Stimulated activated CD8-positive, alpha-beta memory T cell treated with anti-CD3 and anti-CD28 coated beads, Interleukin-2, amount 100 ng/mL, for 48 hours (primary cell): ENCODE data around the gene ABCC1.
"Not testable (repeated sequence)": the region's sequence is repeated elsewhere in the genome, so short reads cannot be mapped to it uniquely, and the experiment has no call there.

Experiments
- DNase-seq, 2 donors: peaks; one replicate each; pipeline ENCODE4 v3.0.0-alpha.2; 2020; ENCODE audit warnings: low read depth in 2 of 2

ABCC1 gene

DNA sequence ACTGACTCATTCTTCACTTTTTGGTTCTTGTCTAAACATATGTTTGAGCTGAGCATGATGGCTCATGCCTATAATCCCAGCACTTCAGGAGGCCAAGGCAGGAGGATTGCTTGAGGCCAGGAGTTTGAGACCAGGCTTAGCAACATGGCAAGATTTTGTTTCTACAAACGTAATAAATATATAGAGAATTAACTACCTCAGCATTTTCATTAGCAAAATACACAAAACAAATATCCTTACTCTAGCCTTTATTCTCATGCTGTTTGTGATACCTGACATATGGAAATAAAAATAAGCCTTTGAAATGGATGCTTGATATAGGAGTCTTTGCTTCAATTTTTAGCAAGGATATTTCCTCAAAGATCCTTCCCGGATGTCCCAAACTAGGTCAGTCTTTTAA is 132.8 kb downstream of the ABCC1 start:
- DNase-seq, result no peak

DNA sequence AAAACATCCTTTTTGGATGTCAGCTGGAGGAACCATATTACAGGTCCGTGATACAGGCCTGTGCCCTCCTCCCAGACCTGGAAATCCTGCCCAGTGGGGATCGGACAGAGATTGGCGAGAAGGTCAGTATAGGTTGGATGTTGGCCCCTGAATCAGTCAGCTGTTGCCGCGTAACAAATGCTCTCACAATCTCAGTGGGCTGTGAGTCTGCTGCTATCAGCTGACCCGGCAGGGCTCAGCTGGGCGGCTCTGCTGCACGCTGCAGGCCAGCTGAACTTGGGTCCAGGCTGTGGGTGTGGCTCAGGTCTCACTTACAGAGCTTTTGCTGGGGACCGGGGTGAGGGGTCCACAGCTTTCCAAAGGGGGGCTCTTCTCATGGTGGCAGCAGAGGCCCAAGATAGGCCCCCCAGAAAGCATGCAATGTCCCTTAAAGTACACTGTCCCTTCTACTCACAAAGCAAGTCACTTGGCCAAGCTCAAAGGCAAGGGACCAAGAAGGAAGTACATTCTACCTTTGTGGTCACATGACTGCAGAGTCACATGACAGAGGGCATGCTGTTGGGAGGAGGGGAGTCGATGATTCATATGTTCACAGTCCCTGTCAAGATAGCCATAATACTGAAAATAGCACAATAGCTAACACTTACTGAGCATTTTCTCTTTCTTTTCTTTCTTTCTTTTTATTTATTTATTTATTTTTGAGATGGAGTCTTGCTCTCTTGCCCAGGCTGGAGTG is 134.2 kb downstream of the ABCC1 start:
- DNase-seq, result no peak

DNA sequence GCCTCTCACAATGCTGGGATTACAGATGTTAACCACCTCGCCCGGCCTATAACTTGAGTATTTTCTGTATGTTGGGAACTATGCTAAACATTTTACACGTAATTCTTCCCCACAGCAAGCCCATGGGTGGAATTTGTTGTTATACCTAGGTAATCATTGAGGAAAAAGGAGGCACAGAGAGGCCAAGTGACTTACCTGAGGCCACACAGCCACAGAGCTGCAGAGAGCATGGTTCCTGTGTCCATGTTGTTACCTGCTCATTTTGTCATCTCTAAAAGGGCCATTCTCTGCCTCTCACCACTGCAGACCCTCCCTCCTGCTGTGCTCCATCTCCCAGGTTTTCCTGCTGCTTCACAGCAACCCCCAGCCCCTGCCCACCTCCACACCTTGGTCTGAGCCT is 135.5 kb downstream of the ABCC1 start:
- DNase-seq, result no peak

DNA sequence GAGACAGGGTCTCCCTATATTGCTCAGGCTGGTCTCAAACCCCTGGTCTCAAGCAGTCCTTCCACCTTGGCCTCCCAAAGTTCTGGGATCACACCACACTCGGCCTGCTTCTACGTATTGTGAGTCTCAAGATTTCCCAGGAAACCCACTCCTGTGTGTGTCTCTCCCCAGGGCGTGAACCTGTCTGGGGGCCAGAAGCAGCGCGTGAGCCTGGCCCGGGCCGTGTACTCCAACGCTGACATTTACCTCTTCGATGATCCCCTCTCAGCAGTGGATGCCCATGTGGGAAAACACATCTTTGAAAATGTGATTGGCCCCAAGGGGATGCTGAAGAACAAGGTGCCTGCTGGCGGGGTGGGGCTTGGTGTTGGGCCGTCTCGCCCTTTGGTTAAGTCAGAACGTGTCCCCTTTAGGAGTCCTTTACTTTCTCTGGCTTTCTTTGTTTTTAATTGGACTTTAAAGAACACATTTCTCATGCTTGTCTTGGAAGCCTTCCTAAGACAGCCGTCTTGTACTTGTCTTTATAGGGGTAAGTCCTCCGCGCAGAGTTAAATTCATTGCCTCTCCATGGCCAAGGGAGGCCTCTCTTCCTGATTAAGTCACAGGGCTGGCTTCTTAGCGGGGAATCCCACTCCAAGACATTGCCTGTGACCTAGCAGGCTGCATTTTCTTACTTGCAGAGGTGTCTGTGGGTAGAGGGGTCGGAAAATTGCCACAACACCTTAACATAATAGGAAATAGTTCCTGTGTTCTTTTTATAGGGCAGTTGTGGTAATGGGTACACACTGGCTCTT is 137.4 kb downstream of the ABCC1 start:
- DNase-seq, result no peak

DNA sequence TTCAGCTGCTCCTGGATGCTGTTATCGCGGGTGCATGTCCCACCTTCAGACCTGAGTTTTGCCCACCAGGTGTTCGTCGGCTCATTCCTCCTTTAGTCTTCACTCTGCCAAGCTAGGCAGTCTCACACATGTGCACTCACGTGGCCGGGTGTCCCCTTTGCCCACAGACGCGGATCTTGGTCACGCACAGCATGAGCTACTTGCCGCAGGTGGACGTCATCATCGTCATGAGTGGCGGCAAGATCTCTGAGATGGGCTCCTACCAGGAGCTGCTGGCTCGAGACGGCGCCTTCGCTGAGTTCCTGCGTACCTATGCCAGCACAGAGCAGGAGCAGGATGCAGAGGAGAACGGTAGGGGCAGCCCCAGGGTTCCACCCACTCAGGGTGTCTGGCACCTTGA is 140.8 kb downstream of the ABCC1 start:
- no peak for DNase-seq

DNA sequence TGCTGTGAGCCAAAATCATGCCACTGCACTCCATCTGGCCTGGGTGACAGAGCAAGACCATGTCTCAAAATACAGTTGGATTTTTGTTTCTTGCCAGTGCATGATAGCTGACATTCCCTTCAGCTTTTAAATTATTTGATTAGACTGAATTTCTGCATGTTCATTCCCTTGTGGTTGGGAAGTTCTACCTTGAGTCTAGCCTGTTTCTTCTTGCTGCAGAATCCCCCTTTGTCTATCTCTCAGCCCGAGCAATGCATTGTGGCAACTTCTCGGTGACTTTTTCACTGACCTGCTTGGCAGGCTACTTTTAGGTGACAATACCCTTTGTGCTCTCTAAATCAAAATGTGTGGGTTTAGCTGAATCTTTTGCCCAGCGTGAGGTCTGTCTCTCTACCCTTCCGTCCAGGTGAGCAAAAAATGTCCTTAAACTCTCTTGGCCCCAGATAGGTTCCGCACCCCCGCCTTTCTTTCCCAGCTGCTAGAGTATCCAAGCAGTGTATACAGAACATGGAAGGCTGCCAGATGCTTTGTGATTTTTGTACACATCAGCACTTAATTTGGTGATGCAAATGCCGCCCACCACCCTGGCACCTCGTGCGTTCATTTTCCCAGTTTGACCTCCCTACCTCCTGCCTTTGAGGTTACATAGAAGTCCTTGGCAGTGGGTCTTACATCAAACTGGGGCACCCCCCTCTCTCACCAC is 143.7 kb downstream of the ABCC1 start:
- DNase-seq, result no peak

DNA sequence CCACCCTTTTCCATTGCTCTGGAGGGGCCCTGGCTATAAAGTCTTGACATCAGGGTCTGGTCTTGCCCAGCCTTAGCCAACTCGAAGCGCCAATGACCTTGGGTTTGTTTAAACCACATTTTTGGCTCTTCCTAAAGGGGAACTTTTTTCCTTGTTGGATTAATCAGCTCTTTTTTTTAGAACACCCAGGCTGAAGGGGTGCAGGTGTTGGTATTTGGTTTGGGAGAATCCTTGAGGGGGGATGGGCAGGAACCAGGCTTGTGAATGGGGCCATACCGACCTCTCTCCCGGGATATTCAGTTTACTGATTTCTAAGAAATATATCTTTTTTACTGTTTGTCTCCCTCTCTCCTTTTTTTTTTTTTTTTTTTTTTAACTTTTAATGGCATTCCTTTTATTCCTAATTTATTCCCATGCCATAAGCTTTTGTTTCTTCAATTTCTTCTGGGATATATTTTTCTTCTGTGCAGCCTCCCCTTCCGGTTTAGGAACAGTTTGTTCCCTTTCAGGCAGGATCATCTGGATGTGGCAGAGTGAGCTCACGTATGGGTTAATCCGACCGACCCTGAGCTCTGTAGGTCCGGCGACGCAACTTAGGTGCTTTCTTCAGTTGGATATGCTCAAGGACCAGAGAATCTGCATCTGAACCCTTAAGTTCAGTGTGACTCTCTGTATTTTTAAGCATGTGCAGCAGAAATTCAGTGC is 144.4 kb downstream of the ABCC1 start:
- DNase-seq, result no peak

DNA sequence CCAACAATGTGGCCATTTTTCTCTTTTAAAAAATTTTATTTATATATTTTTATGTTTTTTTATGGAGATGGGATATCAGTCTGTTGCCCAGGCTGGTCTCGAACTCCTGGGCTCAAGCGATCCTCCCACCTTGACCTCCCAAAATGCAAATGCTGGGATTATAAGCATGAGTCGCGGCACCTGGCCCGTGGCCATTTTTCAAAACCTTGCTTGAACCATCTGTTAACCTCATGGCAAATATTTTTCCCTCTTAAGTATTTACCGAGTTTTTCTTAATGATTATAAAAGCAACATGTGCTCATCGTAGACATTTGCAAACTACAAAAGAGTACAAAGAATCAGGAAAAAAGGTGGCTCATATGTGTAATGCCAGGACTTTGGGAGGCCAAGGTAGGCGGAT is 146.2 kb downstream of the ABCC1 start:
- no peak for DNase-seq

DNA sequence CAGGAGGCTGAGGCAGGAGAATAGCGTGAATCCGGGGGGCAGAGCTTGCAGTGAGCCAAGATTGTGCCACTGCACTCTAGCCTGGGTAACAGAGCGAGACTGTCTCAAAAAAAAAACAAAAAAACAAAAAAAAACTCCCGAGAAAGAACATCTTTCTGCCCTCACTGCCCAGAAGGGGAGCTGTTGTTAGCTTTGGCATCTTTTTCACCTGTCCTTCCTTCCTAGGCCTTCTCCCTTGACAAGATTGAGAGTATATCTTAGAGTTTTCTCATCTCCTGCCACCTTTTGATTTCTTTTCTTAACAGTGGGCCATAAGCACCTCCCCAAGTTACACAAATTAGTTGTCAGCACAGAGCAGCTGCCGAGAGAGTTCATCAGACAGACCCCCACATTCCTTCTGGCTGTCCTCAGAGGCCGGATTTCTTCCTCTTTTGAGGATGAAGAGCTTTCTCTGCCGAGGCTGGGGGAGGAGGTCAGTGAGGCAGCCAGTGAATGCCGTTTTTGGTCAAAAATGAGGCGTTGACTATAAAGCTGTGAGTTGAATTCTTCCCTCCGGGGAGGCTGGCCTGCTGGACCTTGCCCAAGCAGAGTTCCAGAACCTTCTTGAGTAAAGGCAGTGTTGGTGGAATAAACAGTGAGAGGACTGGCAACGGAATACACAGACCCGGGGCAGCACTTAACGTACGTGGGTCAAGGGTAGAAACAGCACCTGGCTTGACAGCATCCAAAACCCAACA is 146.9 kb downstream of the ABCC1 start:
- no peak for DNase-seq

DNA sequence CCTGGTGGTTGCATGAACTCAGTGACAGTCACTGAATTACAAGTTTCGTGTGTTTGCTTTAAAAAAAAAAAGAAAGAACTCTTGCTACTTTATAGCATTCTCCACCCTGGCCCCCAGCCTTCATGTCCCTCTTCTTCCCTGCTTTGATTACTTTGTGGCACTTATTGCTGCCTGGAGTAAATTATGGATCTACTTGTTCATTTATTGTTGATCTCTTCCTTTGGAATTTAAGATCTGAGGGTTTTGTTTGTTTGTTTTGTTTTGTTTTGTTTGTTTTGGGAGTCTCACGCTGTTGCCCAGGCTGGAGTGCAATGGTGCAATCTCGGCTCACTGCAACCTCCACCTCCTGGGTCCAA is 147.4 kb downstream of the ABCC1 start:
- DNase-seq, result no peak

DNA sequence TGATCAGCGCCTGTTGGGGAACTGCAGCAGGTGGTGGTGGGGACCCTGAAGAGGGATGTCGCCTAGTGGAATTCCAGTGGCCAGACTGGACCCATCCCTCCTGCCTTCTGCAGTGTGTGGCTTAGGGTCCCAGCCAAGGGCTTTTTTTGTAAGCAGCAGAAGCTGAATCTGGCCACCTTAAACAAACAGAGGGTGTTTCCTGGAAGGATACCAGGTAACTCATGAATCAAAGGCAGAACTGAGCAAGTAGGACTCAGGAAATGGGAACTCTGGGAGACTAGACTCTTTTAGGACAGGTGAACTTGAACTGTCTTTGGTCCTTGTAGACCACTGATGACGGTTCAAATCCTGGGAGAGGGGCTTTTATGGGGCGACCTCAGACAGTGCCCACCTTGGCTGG is 149.9 kb downstream of the ABCC1 start:
- no peak for DNase-seq

DNA sequence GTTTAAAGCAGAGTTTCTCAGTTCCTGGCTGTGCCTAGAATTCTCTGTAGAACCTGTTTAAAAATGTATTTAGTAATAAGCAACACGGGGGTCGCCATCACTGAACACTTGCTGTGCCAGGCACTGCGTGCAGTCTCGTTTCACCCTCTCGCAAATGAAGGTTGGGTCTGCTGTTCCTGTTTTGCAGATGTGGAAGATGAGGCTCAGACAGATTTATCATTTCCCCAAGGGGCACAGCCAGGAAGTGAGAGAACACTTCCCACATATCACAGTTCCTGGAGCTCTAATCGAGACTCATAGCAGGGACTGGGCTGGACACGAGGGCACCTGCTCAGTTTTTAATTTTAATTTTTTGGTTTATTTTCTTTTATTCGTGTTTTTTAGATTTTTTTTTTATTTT is 151.2 kb downstream of the ABCC1 start:
- DNase-seq, result no peak

DNA sequence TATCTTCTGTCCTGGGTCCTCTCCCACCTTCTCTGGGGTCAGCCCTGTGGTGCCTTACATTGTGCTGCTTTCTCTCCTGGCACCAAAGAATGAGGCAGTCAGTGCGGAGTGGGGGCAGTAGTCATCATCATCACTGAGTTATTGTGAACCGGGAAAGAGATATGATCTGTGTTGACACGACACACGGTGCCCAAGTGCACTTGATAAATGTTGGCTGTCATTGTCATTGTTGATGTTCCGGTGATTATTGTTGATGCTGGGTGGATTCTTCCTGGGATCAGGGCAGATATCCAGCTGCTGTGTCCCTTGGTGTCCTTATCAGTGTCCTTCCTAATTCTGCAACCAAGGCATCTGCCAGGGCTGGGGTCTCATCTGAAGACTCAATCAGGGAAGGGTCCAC is 152.2 kb downstream of the ABCC1 start:
- DNase-seq, result no peak

DNA sequence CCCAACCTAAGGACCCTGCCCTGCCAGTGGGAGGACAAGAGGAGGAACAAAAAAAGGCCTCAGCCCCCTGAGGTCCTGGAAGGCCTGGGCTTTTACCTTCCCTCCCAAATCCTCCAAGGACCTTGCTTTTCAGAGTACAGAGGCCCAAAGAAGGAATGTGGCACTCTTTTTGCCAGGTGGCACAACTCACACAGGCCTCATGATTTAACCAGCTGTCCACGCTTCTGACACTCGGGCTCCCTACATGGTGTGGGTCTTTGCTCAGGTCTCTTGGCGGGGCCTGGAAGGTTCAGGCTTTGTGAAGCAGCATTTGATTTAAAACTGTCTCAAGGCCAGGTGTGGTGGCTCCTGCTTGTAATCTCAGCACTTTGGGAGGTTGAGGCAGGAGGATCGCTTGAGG is 153.3 kb downstream of the ABCC1 start:
- DNase-seq, result no peak

DNA sequence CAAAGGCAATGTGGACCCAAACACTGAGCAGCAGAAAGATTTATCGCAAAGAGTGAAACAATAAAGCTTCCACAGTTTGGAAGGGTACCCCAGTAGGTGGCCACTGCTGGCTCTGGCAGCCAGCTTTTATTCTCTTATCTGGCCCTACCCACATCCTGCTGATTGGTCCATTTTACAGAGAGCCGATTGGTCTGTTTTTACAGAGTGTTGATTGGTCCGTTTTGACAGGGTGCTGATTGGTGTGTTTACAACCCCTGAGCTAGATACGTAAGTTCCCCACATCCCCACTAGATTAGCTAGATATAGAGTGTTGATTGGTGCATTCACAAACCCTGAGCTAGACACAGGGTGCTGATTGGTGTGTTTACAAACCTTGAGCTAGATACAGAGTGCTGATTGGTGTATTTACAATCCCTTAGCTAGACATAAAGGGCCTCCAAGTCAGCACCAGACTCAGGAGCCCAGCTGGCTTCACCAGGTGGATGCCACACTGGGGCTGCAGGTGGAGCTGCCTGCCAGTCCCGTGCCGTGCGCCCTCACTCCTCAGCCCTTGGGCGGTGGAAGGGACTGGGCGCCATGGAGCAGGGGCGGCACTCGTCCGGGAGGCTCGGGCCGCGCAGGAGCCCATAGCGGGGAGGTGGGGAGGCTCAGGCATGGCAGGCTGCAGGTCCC is 154.9 kb downstream of the ABCC1 start:
- DNase-seq, result not testable (repeated sequence)

DNA sequence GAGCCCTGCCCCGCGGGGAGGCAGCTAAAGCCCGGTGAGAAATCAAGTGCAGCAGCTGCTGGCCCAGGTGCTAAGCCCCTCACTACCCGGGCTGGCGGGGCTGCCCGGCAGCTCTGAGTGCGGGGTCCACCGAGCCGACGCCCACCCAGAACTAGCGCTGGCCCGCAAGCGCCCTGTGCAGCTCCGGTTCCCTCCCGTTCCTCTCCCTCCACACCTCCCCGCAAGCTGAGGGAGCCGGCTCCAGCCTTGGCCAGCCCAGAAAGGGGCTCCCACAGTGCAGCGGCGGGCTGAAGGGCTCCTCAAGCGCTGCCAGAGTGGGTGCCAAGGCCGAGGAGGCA is 155.4 kb downstream of the ABCC1 start:
- not testable (repeated sequence) for DNase-seq

DNA sequence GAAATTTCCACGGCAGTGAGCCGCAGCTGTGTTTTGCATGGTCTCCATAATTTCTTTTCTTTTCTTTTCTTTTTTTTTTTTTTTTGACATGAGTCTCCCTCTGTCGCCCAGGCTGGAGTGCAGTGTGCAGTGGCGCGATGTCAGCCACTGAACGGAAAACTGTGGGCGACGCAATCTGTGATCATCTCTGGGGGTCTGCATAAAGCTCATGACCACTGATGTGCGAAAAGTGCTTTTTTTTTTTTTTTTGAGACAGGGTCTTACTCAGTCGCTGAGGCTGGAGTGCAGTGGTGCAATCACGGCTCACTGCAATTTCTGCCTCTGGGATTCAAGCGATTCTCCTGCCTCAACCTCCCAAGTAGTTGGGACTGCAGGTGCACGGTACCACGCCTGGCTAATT is 156.2 kb downstream of the ABCC1 start:
- no peak for DNase-seq

DNA sequence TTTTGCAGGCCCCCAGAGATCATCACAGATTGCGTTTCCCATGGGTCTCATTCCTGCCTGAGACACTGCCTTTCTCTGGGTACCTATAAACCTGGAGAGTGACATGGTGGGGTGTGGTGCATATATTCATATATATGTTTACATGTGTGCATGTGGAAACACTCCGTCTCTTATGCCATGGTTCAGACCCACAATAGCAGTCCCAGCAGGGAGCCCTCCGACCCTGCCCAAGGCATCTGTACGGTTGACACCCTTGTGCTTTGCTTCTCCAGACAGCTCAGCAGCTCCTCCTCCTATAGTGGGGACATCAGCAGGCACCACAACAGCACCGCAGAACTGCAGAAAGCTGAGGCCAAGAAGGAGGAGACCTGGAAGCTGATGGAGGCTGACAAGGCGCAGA is 157.1 kb downstream of the ABCC1 start:
- DNase-seq, result no peak

DNA sequence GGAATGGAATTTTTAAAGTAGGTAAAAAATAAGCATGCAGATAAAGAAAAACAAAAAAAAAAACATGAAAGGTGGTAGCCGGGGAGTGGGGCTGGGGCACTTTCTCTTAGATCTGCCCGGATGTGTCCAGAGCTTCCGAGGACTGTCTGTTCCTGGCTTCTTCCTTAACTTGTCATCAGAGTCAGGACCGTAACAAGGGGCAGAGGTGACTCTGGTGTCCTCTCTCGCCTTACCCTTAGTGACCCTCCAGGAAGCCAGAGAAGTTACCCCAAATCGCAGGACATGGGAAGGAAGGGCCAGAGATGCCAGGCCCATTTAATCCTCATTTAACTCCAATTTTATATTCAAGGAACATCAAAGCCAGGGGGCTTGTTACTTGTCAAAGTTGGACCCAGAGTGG is 158.4 kb downstream of the ABCC1 start:
- no peak for DNase-seq

DNA sequence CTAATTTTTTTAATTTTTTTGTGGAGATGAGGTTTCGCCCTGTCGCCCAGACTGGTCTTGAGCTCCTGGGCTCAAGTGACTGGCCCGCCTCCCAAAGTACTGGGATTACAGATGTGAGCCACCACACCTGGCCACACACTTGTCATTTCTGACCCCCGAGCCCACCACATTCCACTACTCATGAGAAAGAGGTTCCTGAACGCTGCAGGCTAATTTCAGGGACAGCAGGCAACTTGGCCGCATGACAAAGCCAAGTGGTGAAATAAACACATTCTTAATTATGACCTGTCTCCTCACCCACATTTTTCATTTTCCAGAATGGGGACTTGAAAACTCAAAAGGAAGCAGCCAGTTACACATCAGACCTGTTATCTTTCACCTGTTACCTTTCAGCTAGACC is 159.3 kb downstream of the ABCC1 start:
- DNase-seq, result no peak

DNA sequence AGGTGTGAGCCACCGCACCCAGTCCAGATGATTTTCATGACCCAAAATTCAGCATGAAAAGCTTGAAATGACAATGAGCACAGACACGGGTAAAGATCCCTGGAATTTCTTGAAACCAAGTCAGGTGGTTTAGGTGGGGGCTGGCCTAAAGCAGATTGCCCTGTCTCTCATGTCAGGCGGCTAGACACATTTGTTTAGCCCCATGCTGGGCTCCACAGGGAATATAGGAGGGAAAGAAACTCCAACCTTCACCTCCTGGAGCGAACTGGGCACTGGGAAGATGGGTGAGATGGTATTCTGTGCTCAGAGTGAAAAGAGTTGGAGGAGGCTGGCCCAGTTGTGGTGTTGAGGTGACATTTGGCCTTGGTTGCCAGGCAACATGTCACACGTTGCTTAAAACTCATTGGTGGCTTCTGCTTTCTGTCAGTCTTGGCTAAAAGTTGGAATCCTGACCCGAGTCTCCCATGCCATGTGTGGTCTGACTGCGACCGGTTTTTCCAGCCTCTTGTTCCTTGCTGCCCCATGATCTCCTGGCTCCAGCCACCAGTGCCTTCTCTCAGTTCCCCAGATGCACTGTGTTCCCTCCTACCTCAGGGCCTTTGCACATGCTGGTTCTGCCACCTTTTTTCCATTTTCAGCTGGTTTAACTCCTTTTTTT is 160.2 kb downstream of the ABCC1 start:
- no peak for DNase-seq
